ENCODE data around the gene METTL4. TPM values are rescaled to one million over a fixed set of nuclear protein-coding genes. Genes with fewer than 3 reads are reported as not detected.
"Not testable (repeated sequence)": the region's sequence is repeated elsewhere in the genome, so short reads cannot be mapped to it uniquely, and the experiment has no call there.

Gene METTL4
- polyA plus RNA-seq, 2 donors: 3.8 to 5.1 TPM

DNA sequence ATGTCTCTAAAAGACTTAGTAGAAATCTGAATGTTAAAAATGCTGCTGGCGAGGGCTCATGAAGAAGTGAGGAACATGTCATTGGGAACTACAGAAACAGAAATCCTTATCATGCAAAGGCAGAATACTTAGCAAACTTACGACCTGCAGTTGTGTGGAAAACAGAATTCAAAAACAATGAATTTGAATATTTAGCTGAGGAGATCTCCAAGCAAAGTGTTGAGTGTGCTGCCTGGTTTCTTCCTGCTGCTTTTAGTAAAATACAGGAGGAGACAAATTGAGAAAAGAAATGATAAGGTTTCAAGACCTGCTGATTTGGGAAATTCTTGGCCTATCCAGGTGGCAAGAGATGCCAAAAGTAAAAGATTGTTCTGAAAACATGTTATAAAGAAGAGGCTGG, 38.5 kb downstream of the METTL4 start:
- H3K27ac ChIP-seq (ENCODE audit: low read depth in 2 of 2, low read length in 1 of 2): no peak overlapping the region
- H3K27me3 ChIP-seq (ENCODE audit: control insufficient read depth in 1 of 2, insufficient read depth in 2 of 2, low read length in 2 of 2): no peaks in the 10 kb centered on the region
- H3K9me3 ChIP-seq (ENCODE audit: control insufficient read depth in 2 of 2, insufficient read depth in 1 of 2, low read depth in 1 of 2, low read length in 1 of 2): peaks cover 0 to 3% of the 10 kb centered on the region in 2 donors
- H3K36me3 ChIP-seq (ENCODE audit: control insufficient read depth in 2 of 2, insufficient read depth in 2 of 2, low read length in 1 of 2): peaks cover 0 to 2% of the 10 kb centered on the region in 2 donors
- H3K4me3 ChIP-seq (ENCODE audit: low read depth in 1 of 2, low read length in 2 of 2): no peak overlapping the region
- 96 to 98% methylated on average over 2 of the region's 2 CpGs for WGBS, 2 donors
- no peaks in the 10 kb centered on the region for H3K4me1 ChIP-seq (ENCODE audit: control insufficient read depth in 2 of 2, insufficient read depth in 2 of 2, low read length in 1 of 2)

DNA sequence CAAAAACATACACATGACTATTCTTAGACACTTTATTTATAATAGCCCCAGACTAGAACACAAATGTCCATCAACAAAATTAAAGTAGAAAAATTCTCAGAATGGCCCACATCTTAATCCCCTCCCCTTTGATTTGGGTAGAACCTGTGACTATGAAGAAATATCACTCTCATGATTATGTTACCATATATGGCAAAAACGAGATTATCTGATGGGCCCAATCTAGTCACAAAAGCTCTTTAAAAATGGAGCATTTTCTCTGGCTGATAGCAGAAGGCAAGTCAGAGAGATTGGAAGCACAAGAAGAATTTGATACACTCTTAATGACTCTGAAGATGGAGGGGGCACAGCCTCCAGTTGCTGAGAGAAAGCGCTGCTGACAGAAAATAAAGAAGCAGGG, 39.6 kb downstream of the METTL4 start:
- no peak overlapping the region for H3K4me3 ChIP-seq (ENCODE audit: low read depth in 1 of 2, low read length in 2 of 2)
- no peaks in the 10 kb centered on the region for H3K4me1 ChIP-seq (ENCODE audit: control insufficient read depth in 2 of 2, insufficient read depth in 2 of 2, low read length in 1 of 2)
- H3K9me3 ChIP-seq (ENCODE audit: control insufficient read depth in 2 of 2, insufficient read depth in 1 of 2, low read depth in 1 of 2, low read length in 1 of 2): peaks cover 0 to 3% of the 10 kb centered on the region in 2 donors
- H3K27me3 ChIP-seq (ENCODE audit: control insufficient read depth in 1 of 2, insufficient read depth in 2 of 2, low read length in 2 of 2): no peaks in the 10 kb centered on the region
- no peak overlapping the region for H3K27ac ChIP-seq (ENCODE audit: low read depth in 2 of 2, low read length in 1 of 2)
- 91 to 92% methylated on average over 2 of the region's 2 CpGs for WGBS, 2 donors
- H3K36me3 ChIP-seq (ENCODE audit: control insufficient read depth in 2 of 2, insufficient read depth in 2 of 2, low read length in 1 of 2): peaks cover 0 to 2% of the 10 kb centered on the region in 2 donors

DNA sequence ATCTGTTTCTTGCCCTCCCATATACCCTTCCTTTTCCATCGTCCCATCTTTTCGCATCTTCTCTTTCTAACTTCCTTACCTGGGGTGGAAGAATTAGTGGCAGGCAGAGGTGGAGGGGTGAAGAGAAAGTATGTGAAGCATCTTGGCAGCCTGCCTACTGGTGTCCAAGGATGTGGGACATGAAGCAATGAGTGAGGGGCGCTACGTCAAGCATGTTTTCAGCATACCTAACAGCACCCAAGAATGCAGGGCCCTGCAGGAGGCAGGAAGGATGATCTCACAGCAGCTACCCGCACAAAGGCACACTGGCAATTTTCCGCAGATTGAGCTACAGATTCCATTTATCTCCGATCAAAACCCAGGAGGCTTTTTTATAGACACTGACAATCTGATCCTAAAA, 42.2 kb downstream of the METTL4 start:
- Histone ChIP-seq H3K4me3 (ENCODE audit: low read depth in 1 of 2, low read length in 2 of 2) (no peak overlapping the region), H3K27me3 (ENCODE audit: control insufficient read depth in 1 of 2, insufficient read depth in 2 of 2, low read length in 2 of 2) (no peaks in the 10 kb centered on the region), H3K4me1 (ENCODE audit: control insufficient read depth in 2 of 2, insufficient read depth in 2 of 2, low read length in 1 of 2) (no peaks in the 10 kb centered on the region), H3K9me3 (ENCODE audit: control insufficient read depth in 2 of 2, insufficient read depth in 1 of 2, low read depth in 1 of 2, low read length in 1 of 2) (peaks cover 0 to 3% of the 10 kb centered on the region in 2 donors), H3K36me3 (ENCODE audit: control insufficient read depth in 2 of 2, insufficient read depth in 2 of 2, low read length in 1 of 2) (peaks cover 0 to under 1% of the 10 kb centered on the region in 2 donors), H3K27ac (ENCODE audit: low read depth in 2 of 2, low read length in 1 of 2) (no peak overlapping the region)
- 94 to 95% methylated on average over 7 of the region's 7 CpGs for WGBS, 2 donors

DNA sequence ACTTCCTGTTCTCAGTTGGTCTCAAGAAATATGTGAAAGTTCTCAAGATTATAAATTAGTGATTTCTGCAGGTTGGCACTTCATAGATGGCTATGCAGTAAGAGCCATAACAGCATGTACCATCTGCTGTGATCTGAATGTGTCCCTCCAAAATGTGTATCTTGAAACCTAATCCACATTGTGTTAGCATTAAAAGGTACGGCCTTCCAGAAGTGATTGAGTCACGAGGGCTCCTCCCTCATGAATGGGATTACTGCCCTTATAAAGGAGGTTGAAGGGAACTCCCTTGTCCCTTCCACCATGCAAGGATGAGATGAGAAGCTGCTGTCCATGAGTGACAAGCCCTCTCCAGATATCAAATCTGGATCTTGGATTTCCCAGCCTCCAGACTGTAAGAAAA, 45.0 kb downstream of the METTL4 start:
- Histone ChIP-seq H3K36me3 (ENCODE audit: control insufficient read depth in 2 of 2, insufficient read depth in 2 of 2, low read length in 1 of 2) (no peaks in the 10 kb centered on the region), H3K27me3 (ENCODE audit: control insufficient read depth in 1 of 2, insufficient read depth in 2 of 2, low read length in 2 of 2) (no peaks in the 10 kb centered on the region), H3K27ac (ENCODE audit: low read depth in 2 of 2, low read length in 1 of 2) (no peak overlapping the region), H3K4me3 (ENCODE audit: low read depth in 1 of 2, low read length in 2 of 2) (no peak overlapping the region), H3K9me3 (ENCODE audit: control insufficient read depth in 2 of 2, insufficient read depth in 1 of 2, low read depth in 1 of 2, low read length in 1 of 2) (peaks cover 0 to 3% of the 10 kb centered on the region in 2 donors), H3K4me1 (ENCODE audit: control insufficient read depth in 2 of 2, insufficient read depth in 2 of 2, low read length in 1 of 2) (no peaks in the 10 kb centered on the region)
- WGBS, 2 donors: 44 to 70% methylated on average over 2 of the region's 2 CpGs

DNA sequence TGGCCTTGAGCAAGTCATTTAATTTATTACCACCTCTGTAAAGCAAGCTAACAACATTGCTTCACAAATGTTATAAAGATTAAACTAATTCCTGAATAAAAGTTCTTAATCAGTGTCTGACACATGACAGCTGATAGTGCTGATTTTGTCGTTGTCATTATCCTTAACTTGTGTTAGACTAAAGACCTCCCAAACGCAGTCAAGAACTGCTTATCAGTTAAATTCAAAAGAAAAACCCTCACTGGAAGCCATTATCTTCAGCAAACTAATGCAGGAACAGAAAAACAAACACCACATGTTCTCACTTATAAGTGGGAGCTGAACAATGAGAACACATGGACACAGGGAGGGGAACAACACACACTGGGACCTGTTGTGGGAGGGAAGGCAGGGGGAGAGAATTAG, 46.5 kb downstream of the METTL4 start:
- not testable (repeated sequence) for H3K4me3 ChIP-seq (ENCODE audit: low read depth in 1 of 2, low read length in 2 of 2); H3K27ac ChIP-seq (ENCODE audit: low read depth in 2 of 2, low read length in 1 of 2); H3K27me3 ChIP-seq (ENCODE audit: control insufficient read depth in 1 of 2, insufficient read depth in 2 of 2, low read length in 2 of 2); H3K4me1 ChIP-seq (ENCODE audit: control insufficient read depth in 2 of 2, insufficient read depth in 2 of 2, low read length in 1 of 2); H3K36me3 ChIP-seq (ENCODE audit: control insufficient read depth in 2 of 2, insufficient read depth in 2 of 2, low read length in 1 of 2); H3K9me3 ChIP-seq (ENCODE audit: control insufficient read depth in 2 of 2, insufficient read depth in 1 of 2, low read depth in 1 of 2, low read length in 1 of 2)
- WGBS, 2 donors: 26 to 31% methylated on average over 2 of the region's 2 CpGs

DNA sequence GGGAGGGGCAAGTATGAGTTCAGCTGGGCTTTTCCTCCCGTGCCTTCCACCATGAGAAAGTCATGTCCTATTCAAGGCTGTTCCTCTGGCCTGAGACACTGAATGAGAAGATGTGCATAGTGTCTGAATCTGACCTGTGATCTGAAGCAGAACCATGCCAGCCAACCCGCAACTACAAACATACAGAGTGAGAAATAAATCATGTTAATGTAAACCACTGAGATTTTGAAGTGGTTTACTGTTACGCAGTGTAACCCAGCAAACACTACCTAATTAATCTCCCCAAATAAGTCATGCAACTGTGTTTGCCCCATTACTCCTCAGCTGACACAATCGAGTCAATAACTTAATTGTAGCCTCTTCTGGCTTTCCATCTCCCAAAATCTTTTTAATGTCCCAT, 49.2 kb downstream of the METTL4 start:
- no peaks in the 10 kb centered on the region for H3K27me3 ChIP-seq (ENCODE audit: control insufficient read depth in 1 of 2, insufficient read depth in 2 of 2, low read length in 2 of 2)
- H3K36me3 ChIP-seq (ENCODE audit: control insufficient read depth in 2 of 2, insufficient read depth in 2 of 2, low read length in 1 of 2): no peaks in the 10 kb centered on the region
- no peak overlapping the region for H3K27ac ChIP-seq (ENCODE audit: low read depth in 2 of 2, low read length in 1 of 2)
- H3K9me3 ChIP-seq (ENCODE audit: control insufficient read depth in 2 of 2, insufficient read depth in 1 of 2, low read depth in 1 of 2, low read length in 1 of 2): no peaks in the 10 kb centered on the region
- peaks cover 0 to 2% of the 10 kb centered on the region in 2 donors for H3K4me1 ChIP-seq (ENCODE audit: control insufficient read depth in 2 of 2, insufficient read depth in 2 of 2, low read length in 1 of 2)
- WGBS, 2 donors: 75 to 82% methylated on average over 4 of the region's 4 CpGs
- no peak overlapping the region for H3K4me3 ChIP-seq (ENCODE audit: low read depth in 1 of 2, low read length in 2 of 2)

DNA sequence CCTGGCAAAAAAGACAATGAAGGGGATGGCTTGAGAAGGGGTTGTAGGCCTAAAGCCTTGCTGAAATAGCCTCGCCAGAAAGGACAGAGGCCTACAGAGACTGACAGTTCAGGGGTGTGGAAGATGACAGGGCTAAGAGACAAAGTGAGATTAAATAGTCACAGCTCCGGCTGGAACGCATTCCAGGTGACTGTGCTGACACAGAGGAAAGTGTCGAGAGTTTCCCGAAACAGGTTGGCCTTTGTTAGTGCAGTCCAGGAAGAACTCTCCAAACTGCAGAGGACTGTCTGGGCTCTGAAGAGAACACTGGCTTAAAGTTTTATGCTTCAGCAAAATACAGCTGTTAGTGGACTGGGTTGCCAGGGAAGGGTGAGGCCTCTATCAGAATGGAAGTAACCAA, 52.8 kb downstream of the METTL4 start:
- no peaks in the 10 kb centered on the region for H3K27me3 ChIP-seq (ENCODE audit: control insufficient read depth in 1 of 2, insufficient read depth in 2 of 2, low read length in 2 of 2)
- no peaks in the 10 kb centered on the region for H3K36me3 ChIP-seq (ENCODE audit: control insufficient read depth in 2 of 2, insufficient read depth in 2 of 2, low read length in 1 of 2)
- peak overlapping the region in 1 of 2 donors; percentile 34 for H3K27ac ChIP-seq (ENCODE audit: low read depth in 2 of 2, low read length in 1 of 2)
- WGBS, 2 donors: 64 to 68% methylated on average over 5 of the region's 5 CpGs
- no peaks in the 10 kb centered on the region for H3K9me3 ChIP-seq (ENCODE audit: control insufficient read depth in 2 of 2, insufficient read depth in 1 of 2, low read depth in 1 of 2, low read length in 1 of 2)
- H3K4me1 ChIP-seq (ENCODE audit: control insufficient read depth in 2 of 2, insufficient read depth in 2 of 2, low read length in 1 of 2): peaks cover 0 to 5% of the 10 kb centered on the region in 2 donors
- no peak overlapping the region for H3K4me3 ChIP-seq (ENCODE audit: low read depth in 1 of 2, low read length in 2 of 2)

DNA sequence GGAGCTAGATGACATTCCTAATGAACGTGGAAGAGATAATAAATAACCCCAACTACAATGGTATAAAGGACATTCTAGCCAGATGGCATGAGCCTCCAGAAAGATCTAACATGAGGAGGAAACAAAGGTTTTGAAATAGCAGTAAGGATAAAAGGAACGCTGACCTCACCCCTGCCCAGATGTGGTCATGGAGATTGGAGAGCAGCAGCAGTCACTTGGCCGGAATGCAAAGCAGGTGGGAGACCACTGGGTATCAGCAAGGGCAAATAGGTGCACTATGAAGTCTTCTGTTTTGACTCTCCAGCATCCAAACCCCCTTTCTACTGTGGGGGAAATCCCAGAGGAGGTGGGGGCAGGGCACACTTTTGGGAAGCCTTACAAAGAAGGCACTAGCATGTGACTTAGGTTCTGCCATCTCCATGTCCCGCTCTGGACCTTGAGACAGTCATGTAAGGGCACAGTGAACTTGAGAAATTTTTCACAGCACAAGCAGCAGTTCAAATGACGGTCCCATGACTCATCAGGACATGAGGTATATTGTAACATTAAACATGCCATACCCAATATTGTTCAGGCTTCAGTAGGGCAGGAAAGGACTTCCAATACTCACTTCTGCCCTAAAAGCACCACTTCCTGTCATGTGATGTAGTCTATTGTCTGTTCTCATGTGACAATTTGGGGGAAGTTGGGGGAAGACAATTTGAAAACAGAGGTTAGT, 55.2 kb downstream of the METTL4 start:
- H3K9me3 ChIP-seq (ENCODE audit: control insufficient read depth in 2 of 2, insufficient read depth in 1 of 2, low read depth in 1 of 2, low read length in 1 of 2): no peaks in the 10 kb centered on the region
- H3K4me1 ChIP-seq (ENCODE audit: control insufficient read depth in 2 of 2, insufficient read depth in 2 of 2, low read length in 1 of 2): peaks cover 0 to 5% of the 10 kb centered on the region in 2 donors
- no peaks in the 10 kb centered on the region for H3K27me3 ChIP-seq (ENCODE audit: control insufficient read depth in 1 of 2, insufficient read depth in 2 of 2, low read length in 2 of 2)
- H3K4me3 ChIP-seq (ENCODE audit: low read depth in 1 of 2, low read length in 2 of 2): no peak overlapping the region
- no peaks in the 10 kb centered on the region for H3K36me3 ChIP-seq (ENCODE audit: control insufficient read depth in 2 of 2, insufficient read depth in 2 of 2, low read length in 1 of 2)
- 64 to 76% methylated on average over 5 of the region's 5 CpGs for WGBS, 2 donors
- H3K27ac ChIP-seq (ENCODE audit: low read depth in 2 of 2, low read length in 1 of 2): peak overlapping the region in 1 of 2 donors; percentile 63

DNA sequence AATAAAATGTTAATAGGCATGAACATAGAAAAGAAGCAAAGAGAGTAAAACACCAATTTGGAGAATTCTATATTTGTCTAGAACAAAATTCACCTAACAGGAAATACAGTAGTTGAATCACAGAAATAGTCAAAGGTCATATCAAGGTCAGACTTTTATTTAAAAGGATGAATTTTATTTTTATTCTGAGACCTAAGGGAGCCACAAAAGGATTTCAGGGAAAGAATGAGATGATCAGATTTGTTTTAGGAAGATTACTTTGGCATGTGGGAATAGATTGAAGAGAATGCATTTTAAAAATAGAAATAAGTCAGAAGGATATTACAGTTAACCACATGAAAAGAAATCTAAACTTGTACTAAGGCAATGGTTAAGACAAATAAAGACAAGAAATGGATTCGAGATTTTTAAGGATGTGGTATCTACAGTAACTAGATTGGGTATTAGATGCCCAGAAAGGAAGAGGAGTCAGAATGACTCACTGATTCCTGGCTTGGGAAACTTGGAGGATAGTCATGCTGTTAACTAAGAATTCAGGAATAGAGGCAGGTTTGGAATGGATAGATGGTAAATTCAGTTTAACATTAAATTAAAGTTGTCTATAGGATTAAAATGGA, 56.0 kb downstream of the METTL4 start:
- Histone ChIP-seq H3K9me3 (ENCODE audit: control insufficient read depth in 2 of 2, insufficient read depth in 1 of 2, low read depth in 1 of 2, low read length in 1 of 2) (no peaks in the 10 kb centered on the region), H3K27ac (ENCODE audit: low read depth in 2 of 2, low read length in 1 of 2) (no peak overlapping the region), H3K36me3 (ENCODE audit: control insufficient read depth in 2 of 2, insufficient read depth in 2 of 2, low read length in 1 of 2) (no peaks in the 10 kb centered on the region), H3K27me3 (ENCODE audit: control insufficient read depth in 1 of 2, insufficient read depth in 2 of 2, low read length in 2 of 2) (no peaks in the 10 kb centered on the region), H3K4me3 (ENCODE audit: low read depth in 1 of 2, low read length in 2 of 2) (no peak overlapping the region), H3K4me1 (ENCODE audit: control insufficient read depth in 2 of 2, insufficient read depth in 2 of 2, low read length in 1 of 2) (peaks cover 0 to 5% of the 10 kb centered on the region in 2 donors)
- 16 to 50% methylated on average over 1 of the region's 1 CpG for WGBS, 2 donors

DNA sequence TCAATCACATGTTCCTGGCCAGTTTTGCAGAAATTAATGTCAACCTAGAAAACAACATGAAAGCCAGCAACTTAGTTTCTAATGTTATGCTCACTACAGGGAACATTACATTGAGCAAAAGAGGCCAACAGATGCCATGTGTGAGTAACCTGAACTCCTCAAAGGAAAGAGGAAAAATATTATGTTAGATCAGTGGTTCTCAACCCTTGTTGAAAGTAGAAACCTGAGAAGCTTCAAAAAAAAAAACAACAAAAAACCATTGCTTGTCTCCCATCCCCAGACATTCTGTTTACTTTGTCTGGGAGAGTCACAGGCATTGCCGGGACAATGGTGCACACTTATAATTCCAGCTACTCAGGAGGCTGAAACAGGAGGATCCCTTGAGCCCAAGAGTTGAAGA, 57.7 kb downstream of the METTL4 start:
- Histone ChIP-seq H3K36me3 (ENCODE audit: control insufficient read depth in 2 of 2, insufficient read depth in 2 of 2, low read length in 1 of 2) (no peaks in the 10 kb centered on the region), H3K4me1 (ENCODE audit: control insufficient read depth in 2 of 2, insufficient read depth in 2 of 2, low read length in 1 of 2) (peaks cover 0 to 5% of the 10 kb centered on the region in 2 donors), H3K27me3 (ENCODE audit: control insufficient read depth in 1 of 2, insufficient read depth in 2 of 2, low read length in 2 of 2) (no peaks in the 10 kb centered on the region), H3K27ac (ENCODE audit: low read depth in 2 of 2, low read length in 1 of 2) (no peak overlapping the region), H3K9me3 (ENCODE audit: control insufficient read depth in 2 of 2, insufficient read depth in 1 of 2, low read depth in 1 of 2, low read length in 1 of 2) (no peaks in the 10 kb centered on the region), H3K4me3 (ENCODE audit: low read depth in 1 of 2, low read length in 2 of 2) (no peak overlapping the region)
- WGBS, 2 donors: 75 to 79% methylated on average over 1 of the region's 1 CpG

Measured in esophagus (tissue), 2 donors.